Dendritic cell treated with granulocyte-macrophage colony-stimulating factor and Interleukin-4, amounts not matched to agents 40 ng/mL and 50 ng/mL, for 4 days (primary cell): ENCODE measurements around the gene REELD1.

Experiments used
- H3K27ac Mint-ChIP-seq: one replicate; pipeline ENCODE4 v1.8.0; 2022; ENCODE audit warnings: mild to moderate bottlenecking, mixed read lengths
- H3K27me3 Mint-ChIP-seq: one replicate; pipeline ENCODE4 v1.8.0; 2022; ENCODE audit warnings: mild to moderate bottlenecking, mixed read lengths
- H3K36me3 Mint-ChIP-seq: one replicate; pipeline ENCODE4 v1.8.0; 2022; ENCODE audit warnings: low read depth, mixed read lengths
- H3K4me1 Mint-ChIP-seq: one replicate; pipeline ENCODE4 v1.8.0; 2022; ENCODE audit warnings: low read depth, mixed read lengths
- H3K4me3 Mint-ChIP-seq: one replicate; pipeline ENCODE4 v1.8.0; 2022; ENCODE audit warnings: mild to moderate bottlenecking, moderate library complexity, mixed read lengths
- H3K9me3 Mint-ChIP-seq: one replicate; pipeline ENCODE4 v1.8.0; 2022; ENCODE audit warnings: mixed read lengths
- intact Hi-C: fragments of 100-400 bp; cut with micrococcal nuclease; formaldehyde crosslinking; loops from one replicate; pipeline ENCODE4 v1.15.0; 2022

The REELD1 gene

GRCh38 chr4:146214238-146214637 lies at the start of gene REELD1:
TSS of gene REELD1 (plus strand) at chr4:146214538. CDS start at chr4:146216953, 2,415 bp downstream.
- no peak within 1 kb of the TSS for H3K27ac Mint-ChIP-seq

GRCh38 chr4:146165221-146165620 lies 49.1 kb upstream of the REELD1 start:
- Mint-ChIP-seq H3K27ac (no peak overlapping the region), H3K27me3 (peaks cover 2% of the 10 kb centered on the region), H3K9me3 (peaks cover 9% of the 10 kb centered on the region), H3K36me3 (no peaks in the 10 kb centered on the region), H3K4me1 (no peaks in the 10 kb centered on the region), H3K4me3 (no peak overlapping the region)
- intact Hi-C loops = no loop called here

More at GRCh38 chr4:146214238-146214637, at the start of gene REELD1:
- H3K4me3 Mint-ChIP-seq = no peak within 1 kb of the TSS
- no peaks in the 10 kb centered on the region for H3K4me1 Mint-ChIP-seq
- intact Hi-C loops = no loop called here
- H3K9me3 Mint-ChIP-seq = no peaks in the 10 kb centered on the region
- H3K36me3 Mint-ChIP-seq = no peaks in the 10 kb centered on the region
- H3K27me3 Mint-ChIP-seq = no peaks in the 10 kb centered on the region

GRCh38 chr4:146165840-146166239 lies 48.5 kb upstream of the REELD1 start:
- H3K4me1 Mint-ChIP-seq = no peaks in the 10 kb centered on the region
- peaks cover 6% of the 10 kb centered on the region for H3K9me3 Mint-ChIP-seq
- H3K4me3 Mint-ChIP-seq = no peak overlapping the region
- H3K36me3 Mint-ChIP-seq = no peaks in the 10 kb centered on the region
- intact Hi-C loops = no loop called here
- peaks cover 2% of the 10 kb centered on the region for H3K27me3 Mint-ChIP-seq
- no peak overlapping the region for H3K27ac Mint-ChIP-seq

- H3K4me3 Mint-ChIP-seq = no peak overlapping the region
- intact Hi-C loops = loop anchor here (10.0 kb wide), 2 partner anchors 235 to 355 kb away; partner anchors contain the start of genes SLC10A7 and ZNF827
- H3K27me3 Mint-ChIP-seq = no peaks in the 10 kb centered on the region
- H3K27ac Mint-ChIP-seq = no peak overlapping the region
- H3K4me1 Mint-ChIP-seq = no peaks in the 10 kb centered on the region
- H3K9me3 Mint-ChIP-seq = no peaks in the 10 kb centered on the region
- no peaks in the 10 kb centered on the region for H3K36me3 Mint-ChIP-seq
Observed at GRCh38 chr4:146170149-146170548, 44.2 kb upstream of the REELD1 start.

GRCh38 chr4:146175541-146176453 lies 38.5 kb upstream of the REELD1 start, which contains the start of gene LSM6:
TSS of gene LSM6 (plus strand) at chr4:146175718. CDS start at chr4:146182922, 7,204 bp downstream.
- H3K36me3 Mint-ChIP-seq = peaks cover 13% of the 10 kb centered on the region
- no peaks in the 10 kb centered on the region for H3K9me3 Mint-ChIP-seq
- H3K27ac Mint-ChIP-seq = peak within 1 kb of the TSS; percentile 90
- no peaks in the 10 kb centered on the region for H3K27me3 Mint-ChIP-seq
- intact Hi-C loops = loop anchor here (5.0 to 10.0 kb wide), 3 partner anchors 78 to 349 kb away; partner anchors contain the start of genes SLC10A7 and ZNF827
- peak within 1 kb of the TSS; percentile 88 for H3K4me3 Mint-ChIP-seq
- H3K4me1 Mint-ChIP-seq = peaks cover 38% of the 10 kb centered on the region

- intact Hi-C loops = loop anchor here (5.0 to 10.0 kb wide), 3 partner anchors 80 to 348 kb away; partner anchors contain the start of genes SLC10A7 and ZNF827
- Mint-ChIP-seq H3K36me3 (peaks cover 17% of the 10 kb centered on the region), H3K27ac (peak overlapping the region; percentile 90), H3K4me3 (peak overlapping the region; percentile 56), H3K9me3 (no peaks in the 10 kb centered on the region), H3K27me3 (no peaks in the 10 kb centered on the region), H3K4me1 (peaks cover 38% of the 10 kb centered on the region)
Observed at GRCh38 chr4:146176891-146177290, 37.4 kb upstream of the REELD1 start.

GRCh38 chr4:146178126-146178525 lies 36.2 kb upstream of the REELD1 start:
- Mint-ChIP-seq H3K4me1 (peaks cover 38% of the 10 kb centered on the region), H3K9me3 (no peaks in the 10 kb centered on the region), H3K4me3 (no peak overlapping the region), H3K27ac (peak overlapping the region; percentile 27), H3K27me3 (no peaks in the 10 kb centered on the region), H3K36me3 (peaks cover 23% of the 10 kb centered on the region)
- intact Hi-C loops = loop anchor here (5.0 to 10.0 kb wide), 3 partner anchors 81 to 347 kb away; partner anchors contain the start of genes SLC10A7 and ZNF827

GRCh38 chr4:146179784-146180370 lies 34.5 kb upstream of the REELD1 start:
- Mint-ChIP-seq H3K4me3 (no peak overlapping the region), H3K4me1 (peaks cover 38% of the 10 kb centered on the region), H3K36me3 (peaks cover 38% of the 10 kb centered on the region), H3K9me3 (no peaks in the 10 kb centered on the region), H3K27ac (no peak overlapping the region), H3K27me3 (no peaks in the 10 kb centered on the region)
- intact Hi-C loops = loop anchor here (5.0 to 10.0 kb wide), 4 partner anchors 83 to 555 kb away; partner anchors contain the start of genes SLC10A7 and ZNF827

GRCh38 chr4:146182443-146182842 lies 31.9 kb upstream of the REELD1 start:
- H3K27ac Mint-ChIP-seq = no peak overlapping the region
- H3K4me3 Mint-ChIP-seq = no peak overlapping the region
- no peaks in the 10 kb centered on the region for H3K27me3 Mint-ChIP-seq
- peaks cover 56% of the 10 kb centered on the region for H3K36me3 Mint-ChIP-seq
- intact Hi-C loops = loop anchor here (10.0 kb wide), 1 partner anchor 558 kb away; no protein-coding TSS in a partner anchor
- no peaks in the 10 kb centered on the region for H3K9me3 Mint-ChIP-seq
- peaks cover 28% of the 10 kb centered on the region for H3K4me1 Mint-ChIP-seq

- H3K36me3 Mint-ChIP-seq = peaks cover 60% of the 10 kb centered on the region
Observed at GRCh38 chr4:146183209-146183608, 31.1 kb upstream of the REELD1 start.

GRCh38 chr4:146186041-146186440 lies 28.3 kb upstream of the REELD1 start:
- H3K27ac Mint-ChIP-seq = no peak overlapping the region
- H3K9me3 Mint-ChIP-seq = no peaks in the 10 kb centered on the region
- peaks cover 84% of the 10 kb centered on the region for H3K36me3 Mint-ChIP-seq
- H3K27me3 Mint-ChIP-seq = no peaks in the 10 kb centered on the region
- intact Hi-C loops = loop anchor here (10.0 kb wide), 1 partner anchor 561 kb away; no protein-coding TSS in a partner anchor
- H3K4me3 Mint-ChIP-seq = no peak overlapping the region
- H3K4me1 Mint-ChIP-seq = no peaks in the 10 kb centered on the region

More at GRCh38 chr4:146183209-146183608, 31.1 kb upstream of the REELD1 start:
- Mint-ChIP-seq H3K27ac (no peak overlapping the region), H3K27me3 (no peaks in the 10 kb centered on the region), H3K4me1 (peaks cover 21% of the 10 kb centered on the region), H3K9me3 (no peaks in the 10 kb centered on the region), H3K4me3 (no peak overlapping the region)
- intact Hi-C loops = loop anchor here (10.0 kb wide), 1 partner anchor 558 kb away; no protein-coding TSS in a partner anchor

- Mint-ChIP-seq H3K4me1 (no peaks in the 10 kb centered on the region), H3K36me3 (peaks cover 86% of the 10 kb centered on the region), H3K4me3 (no peak overlapping the region), H3K9me3 (no peaks in the 10 kb centered on the region), H3K27me3 (no peaks in the 10 kb centered on the region), H3K27ac (no peak overlapping the region)
- intact Hi-C loops = loop anchor here (10.0 kb wide), 1 partner anchor 562 kb away; no protein-coding TSS in a partner anchor
Observed at GRCh38 chr4:146186596-146186995, 27.7 kb upstream of the REELD1 start.

- H3K27me3 Mint-ChIP-seq = no peaks in the 10 kb centered on the region
- H3K4me3 Mint-ChIP-seq = no peak overlapping the region
- H3K36me3 Mint-ChIP-seq = peaks cover 71% of the 10 kb centered on the region
- H3K4me1 Mint-ChIP-seq = no peaks in the 10 kb centered on the region
- intact Hi-C loops = no loop called here
- H3K27ac Mint-ChIP-seq = no peak overlapping the region
- H3K9me3 Mint-ChIP-seq = no peaks in the 10 kb centered on the region
Observed at GRCh38 chr4:146190456-146190855, 23.9 kb upstream of the REELD1 start.
